ENCODE data around the gene SFMBT2. TPM values are rescaled to one million over a fixed set of nuclear protein-coding genes. Genes with fewer than 3 reads are reported as not detected.

The SFMBT2 gene
- total RNA-seq, 1 donor from 2014 or later, result 2.7 TPM

DNA sequence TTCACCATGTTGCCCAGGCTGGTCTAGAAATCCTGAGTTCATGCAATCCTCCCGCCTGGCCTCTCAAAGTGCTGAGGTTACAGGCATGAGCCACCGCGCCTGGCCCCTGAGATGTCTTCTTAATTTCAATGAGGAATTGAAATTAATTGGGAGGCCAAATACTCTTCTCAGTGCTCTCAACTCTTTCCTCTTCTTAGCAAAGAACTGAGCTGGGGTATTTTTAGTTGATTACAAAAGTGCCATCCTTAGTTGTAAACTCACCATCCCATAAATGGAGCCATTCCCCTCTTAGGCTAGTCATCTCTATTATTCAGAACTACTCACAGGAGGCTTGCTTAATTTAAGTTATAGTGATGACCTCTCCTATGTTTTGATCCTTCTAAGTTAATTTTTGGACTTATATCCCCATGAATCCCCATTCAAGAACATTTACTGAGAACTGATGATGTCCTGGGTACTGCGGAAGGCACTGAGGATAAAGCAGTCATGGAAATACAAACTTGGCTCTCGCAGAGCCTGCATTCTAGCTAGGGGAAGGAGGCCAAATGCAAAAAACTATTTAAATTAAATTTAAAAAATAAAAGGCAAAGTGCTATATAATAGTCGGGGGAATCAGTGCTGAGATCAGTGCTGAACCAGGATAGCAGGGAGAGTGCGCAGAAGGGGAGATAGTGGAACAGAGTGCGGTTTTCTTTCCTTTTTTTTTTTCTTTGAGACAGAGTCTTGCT lies 145.3 kb downstream of the SFMBT2 start:
- H3K27me3 Mint-ChIP-seq (ENCODE audit: unreplicated experiment), result no peaks in the 10 kb centered on the region
- no peak overlapping the region for H3K27ac Mint-ChIP-seq (ENCODE audit: unreplicated experiment)
- no peak for DNase-seq (ENCODE audit: extremely low spot score, unreplicated experiment)
- no peaks in the 10 kb centered on the region for H3K36me3 Mint-ChIP-seq (ENCODE audit: unreplicated experiment)
- H3K4me1 Mint-ChIP-seq (ENCODE audit: unreplicated experiment), result peaks cover 8% of the 10 kb centered on the region
- no peaks in the 10 kb centered on the region for H3K9me3 Mint-ChIP-seq (ENCODE audit: unreplicated experiment)
- no peak overlapping the region for H3K4me3 Mint-ChIP-seq (ENCODE audit: unreplicated experiment)
- TF ChIP-seq, protein P1, sequence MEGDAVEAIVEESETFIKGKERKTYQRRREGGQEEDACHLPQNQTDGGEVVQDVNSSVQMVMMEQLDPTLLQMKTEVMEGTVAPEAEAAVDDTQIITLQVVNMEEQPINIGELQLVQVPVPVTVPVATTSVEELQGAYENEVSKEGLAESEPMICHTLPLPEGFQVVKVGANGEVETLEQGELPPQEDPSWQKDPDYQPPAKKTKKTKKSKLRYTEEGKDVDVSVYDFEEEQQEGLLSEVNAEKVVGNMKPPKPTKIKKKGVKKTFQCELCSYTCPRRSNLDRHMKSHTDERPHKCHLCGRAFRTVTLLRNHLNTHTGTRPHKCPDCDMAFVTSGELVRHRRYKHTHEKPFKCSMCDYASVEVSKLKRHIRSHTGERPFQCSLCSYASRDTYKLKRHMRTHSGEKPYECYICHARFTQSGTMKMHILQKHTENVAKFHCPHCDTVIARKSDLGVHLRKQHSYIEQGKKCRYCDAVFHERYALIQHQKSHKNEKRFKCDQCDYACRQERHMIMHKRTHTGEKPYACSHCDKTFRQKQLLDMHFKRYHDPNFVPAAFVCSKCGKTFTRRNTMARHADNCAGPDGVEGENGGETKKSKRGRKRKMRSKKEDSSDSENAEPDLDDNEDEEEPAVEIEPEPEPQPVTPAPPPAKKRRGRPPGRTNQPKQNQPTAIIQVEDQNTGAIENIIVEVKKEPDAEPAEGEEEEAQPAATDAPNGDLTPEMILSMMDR (IDR thresholded peaks at IDR 0.05), result no peak

DNA sequence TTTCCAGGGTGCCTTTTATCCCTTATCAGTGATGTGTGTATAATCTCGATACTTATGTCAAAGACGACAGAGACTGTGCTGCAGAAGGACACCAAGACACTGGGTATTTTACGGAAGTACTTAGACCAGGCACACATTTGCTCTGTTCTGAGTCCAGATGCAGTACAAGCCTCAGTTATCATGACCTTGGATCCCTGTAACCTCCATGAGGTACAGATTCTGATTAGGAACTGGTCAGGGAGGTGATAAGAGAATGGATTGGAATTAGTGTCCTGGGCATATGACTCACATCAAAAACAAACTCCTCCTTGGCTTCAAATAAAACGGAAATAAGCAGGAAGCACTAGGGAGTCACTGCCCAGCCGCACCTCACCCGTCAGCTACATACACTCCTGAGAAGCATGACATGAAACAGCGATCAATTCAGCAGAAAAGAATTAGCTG lies 146.5 kb downstream of the SFMBT2 start:
- TF ChIP-seq, protein P1 (IDR thresholded peaks at IDR 0.05), result no peak
- peaks cover 3% of the 10 kb centered on the region for H3K4me1 Mint-ChIP-seq (ENCODE audit: unreplicated experiment)
- H3K9me3 Mint-ChIP-seq (ENCODE audit: unreplicated experiment), result no peaks in the 10 kb centered on the region
- no peak for DNase-seq (ENCODE audit: extremely low spot score, unreplicated experiment)
- no peak overlapping the region for H3K4me3 Mint-ChIP-seq (ENCODE audit: unreplicated experiment)
- H3K27me3 Mint-ChIP-seq (ENCODE audit: unreplicated experiment), result no peaks in the 10 kb centered on the region
- no peaks in the 10 kb centered on the region for H3K36me3 Mint-ChIP-seq (ENCODE audit: unreplicated experiment)
- H3K27ac Mint-ChIP-seq (ENCODE audit: unreplicated experiment), result no peak overlapping the region

DNA sequence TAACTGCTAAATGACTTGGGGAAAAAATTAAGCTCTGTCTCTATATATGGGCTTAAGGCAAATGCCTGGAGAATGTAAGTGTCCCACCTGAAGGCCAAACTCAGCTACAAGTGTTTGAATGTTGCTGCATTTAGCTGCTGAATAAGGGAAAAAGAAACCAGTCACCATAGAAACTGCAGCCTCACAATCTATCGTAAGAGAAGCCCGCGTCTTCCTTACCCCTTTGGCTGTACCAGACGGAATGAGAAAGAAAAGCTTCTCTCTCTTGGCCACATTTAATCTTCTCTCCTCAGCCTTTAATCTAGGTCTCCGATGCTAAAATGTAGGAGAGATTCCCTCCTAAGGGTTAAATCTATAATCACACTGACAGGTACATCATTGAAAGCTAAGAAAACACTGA lies 147.2 kb downstream of the SFMBT2 start:
- Mint-ChIP-seq H3K27ac (ENCODE audit: unreplicated experiment) (no peak overlapping the region), H3K4me3 (ENCODE audit: unreplicated experiment) (no peak overlapping the region), H3K27me3 (ENCODE audit: unreplicated experiment) (no peaks in the 10 kb centered on the region), H3K9me3 (ENCODE audit: unreplicated experiment) (no peaks in the 10 kb centered on the region), H3K36me3 (ENCODE audit: unreplicated experiment) (no peaks in the 10 kb centered on the region), H3K4me1 (ENCODE audit: unreplicated experiment) (no peaks in the 10 kb centered on the region)
- TF ChIP-seq, protein P1 (IDR thresholded peaks at IDR 0.05), result no peak
- DNase-seq (ENCODE audit: extremely low spot score, unreplicated experiment), result no peak

- H3K9me3 Mint-ChIP-seq (ENCODE audit: unreplicated experiment), result no peaks in the 10 kb centered on the region
- H3K4me3 Mint-ChIP-seq (ENCODE audit: unreplicated experiment), result no peak overlapping the region
- no peaks in the 10 kb centered on the region for H3K27me3 Mint-ChIP-seq (ENCODE audit: unreplicated experiment)
- DNase-seq (ENCODE audit: extremely low spot score, unreplicated experiment), result no peak
- no peaks in the 10 kb centered on the region for H3K36me3 Mint-ChIP-seq (ENCODE audit: unreplicated experiment)
- TF ChIP-seq, protein P1 (IDR thresholded peaks at IDR 0.05), result no peak
- no peak overlapping the region for H3K27ac Mint-ChIP-seq (ENCODE audit: unreplicated experiment)
- no peaks in the 10 kb centered on the region for H3K4me1 Mint-ChIP-seq (ENCODE audit: unreplicated experiment)
These were observed 149.5 kb downstream of the SFMBT2 start for GRCh38 chr10:7261351-7261750.

DNA sequence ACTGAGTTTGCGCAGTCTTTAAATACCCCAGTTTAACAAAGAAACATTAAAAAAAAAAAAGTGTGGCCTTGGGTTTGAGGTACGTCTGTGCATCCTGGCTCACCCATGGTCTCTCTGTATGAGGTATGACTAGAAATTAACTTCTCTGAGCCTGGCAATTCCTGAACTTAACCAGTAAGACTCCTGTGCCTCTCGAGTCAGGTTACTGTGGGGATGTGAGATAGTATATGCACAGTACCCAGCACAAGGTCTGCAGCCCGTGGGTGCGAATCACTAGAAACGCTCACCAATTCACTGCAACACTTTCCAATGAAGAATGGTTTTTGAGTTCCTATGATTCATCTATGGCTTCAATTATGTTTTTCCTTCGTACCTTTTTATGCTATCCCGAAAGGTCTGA lies 149.9 kb downstream of the SFMBT2 start:
- Mint-ChIP-seq H3K4me1 (ENCODE audit: unreplicated experiment) (no peaks in the 10 kb centered on the region), H3K27ac (ENCODE audit: unreplicated experiment) (no peak overlapping the region), H3K27me3 (ENCODE audit: unreplicated experiment) (no peaks in the 10 kb centered on the region), H3K9me3 (ENCODE audit: unreplicated experiment) (no peaks in the 10 kb centered on the region), H3K36me3 (ENCODE audit: unreplicated experiment) (no peaks in the 10 kb centered on the region), H3K4me3 (ENCODE audit: unreplicated experiment) (no peak overlapping the region)
- TF ChIP-seq, protein P1 (IDR thresholded peaks at IDR 0.05), result no peak
- no peak for DNase-seq (ENCODE audit: extremely low spot score, unreplicated experiment)
